PC-3 (cell line): Measurements from ENCODE around the gene ABCC2.

Source experiments
- EZH2 ChIP-seq: fragments of 300-600 bp; sonication (generic); IDR thresholded peaks from one replicate; pipeline ENCODE4 v1.6.1; 2017; ENCODE audit warnings: antibody characterized with exemption, mild to moderate bottlenecking, low read length; ENCODE audit not compliant: unreplicated experiment
- EZH2phosphoT487 ChIP-seq: fragments of 300-600 bp; sonication (generic); IDR thresholded peaks from 2 replicates; pipeline ENCODE4 v1.6.1; 2018; ENCODE audit warnings: mild to moderate bottlenecking, antibody characterized with exemption, low read length, borderline replicate concordance
- TF ChIP-seq, protein P1 (sequence below): fragments of 300-600 bp; sonication (generic); conservative IDR thresholded peaks from 2 replicates; pipeline ENCODE4 v1.5.1; 2017; ENCODE audit warnings: antibody characterized with exemption, low read depth, mild to moderate bottlenecking, low read length

DNA sequence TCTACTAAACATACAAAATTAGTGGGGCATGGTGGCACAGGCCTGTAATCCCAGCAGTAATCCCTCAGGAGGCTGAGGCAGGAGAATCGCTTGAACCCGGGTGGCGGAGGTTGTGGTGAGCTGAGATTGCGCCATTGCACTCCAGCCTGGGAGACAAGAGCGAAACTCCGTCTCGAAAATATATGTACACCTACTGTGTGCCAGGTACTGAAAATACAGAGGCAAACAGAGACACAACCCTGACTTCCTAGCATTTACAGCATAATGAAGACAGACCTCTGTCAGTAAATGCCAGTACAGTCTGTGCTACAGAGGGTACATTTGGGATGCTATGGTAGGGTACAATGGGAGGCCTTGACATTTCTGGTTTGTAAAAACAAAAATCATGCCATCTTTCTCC, 66.6 kb downstream of the ABCC2 start:
- TF ChIP-seq, protein P1, sequence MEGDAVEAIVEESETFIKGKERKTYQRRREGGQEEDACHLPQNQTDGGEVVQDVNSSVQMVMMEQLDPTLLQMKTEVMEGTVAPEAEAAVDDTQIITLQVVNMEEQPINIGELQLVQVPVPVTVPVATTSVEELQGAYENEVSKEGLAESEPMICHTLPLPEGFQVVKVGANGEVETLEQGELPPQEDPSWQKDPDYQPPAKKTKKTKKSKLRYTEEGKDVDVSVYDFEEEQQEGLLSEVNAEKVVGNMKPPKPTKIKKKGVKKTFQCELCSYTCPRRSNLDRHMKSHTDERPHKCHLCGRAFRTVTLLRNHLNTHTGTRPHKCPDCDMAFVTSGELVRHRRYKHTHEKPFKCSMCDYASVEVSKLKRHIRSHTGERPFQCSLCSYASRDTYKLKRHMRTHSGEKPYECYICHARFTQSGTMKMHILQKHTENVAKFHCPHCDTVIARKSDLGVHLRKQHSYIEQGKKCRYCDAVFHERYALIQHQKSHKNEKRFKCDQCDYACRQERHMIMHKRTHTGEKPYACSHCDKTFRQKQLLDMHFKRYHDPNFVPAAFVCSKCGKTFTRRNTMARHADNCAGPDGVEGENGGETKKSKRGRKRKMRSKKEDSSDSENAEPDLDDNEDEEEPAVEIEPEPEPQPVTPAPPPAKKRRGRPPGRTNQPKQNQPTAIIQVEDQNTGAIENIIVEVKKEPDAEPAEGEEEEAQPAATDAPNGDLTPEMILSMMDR, result no peak
- no peak for TF ChIP-seq EZH2
- TF ChIP-seq EZH2phosphoT487, result no peak
